M059J (cell line): ENCODE data around the gene CCDC174. TPM values are rescaled to one million over a fixed set of nuclear protein-coding genes. Genes with fewer than 3 reads are reported as not detected.
A peak's percentile ranks its signal among the peaks of the same experiment; 100 is the strongest.

Source experiments
- DNase-seq: peaks from one replicate; pipeline ENCODE4 v3.0.0-alpha.2; 2012; ENCODE audit warnings: low read depth
- total RNA-seq: library from RNA; depleted of rRNA; stranded (reverse); fragments of >200 nt; shearing (Covaris generic); gene quantifications from 2 replicates; pipeline ENCODE4 v1.2.3, GENCODE V29; 2014; rRNA removed

Gene CCDC174
- total RNA-seq, 1 experiment from 2014 or later: 6.1 TPM

- no peak for DNase-seq
Measured at GRCh38 chr3:14701676-14702075, 50.1 kb downstream of the CCDC174 start.

GRCh38 chr3:14703128-14703750 lies 51.7 kb downstream of the CCDC174 start:
- DNase-seq: no peak

- no peak for DNase-seq
Measured at GRCh38 chr3:14703791-14704190, 52.2 kb downstream of the CCDC174 start.

GRCh38 chr3:14706096-14706495 lies 54.5 kb downstream of the CCDC174 start:
- DNase-seq: no peak

GRCh38 chr3:14716591-14716990 lies 65.0 kb downstream of the CCDC174 start:
- peak; percentile 34 for DNase-seq

- no peak for DNase-seq
Measured at GRCh38 chr3:14717307-14717706, 65.7 kb downstream of the CCDC174 start.

- DNase-seq: no peak
Measured at GRCh38 chr3:14718539-14718938, 67.0 kb downstream of the CCDC174 start.

- DNase-seq: no peak
Measured at GRCh38 chr3:14719006-14719405, 67.4 kb downstream of the CCDC174 start.

- DNase-seq: no peak
Measured at GRCh38 chr3:14721126-14721864, 69.7 kb downstream of the CCDC174 start.

Other genes with a start within 250 kb of the CCDC174 start
- 24.6 and 43.3 TPM in 2 replicates for gene SLC6A6, start 249.2 kb upstream of the CCDC174 start, total RNA-seq
- gene GRIP2, start 111.4 kb upstream of the CCDC174 start, total RNA-seq: 6.8 and 7.6 TPM in 2 replicates
- gene C3orf20, start 23.4 kb downstream of the CCDC174 start, total RNA-seq: not detected in 2 replicates
- gene FGD5, start 167.2 kb downstream of the CCDC174 start, total RNA-seq: 0.05 TPM in 1 of 2 replicates, not detected in the other